B cell (primary cell): ENCODE results near the gene SEPTIN5.

Experiments used
- CTCF ChIP-seq: fragments of 200-600 bp; IDR thresholded peaks from one replicate; pipeline ENCODE4 v1.8.0; 2022; ENCODE audit warnings: antibody characterized with exemption, mild to moderate bottlenecking
- EZH2 ChIP-seq: IDR thresholded peaks from 2 replicates; pipeline ENCODE4 v1.6.1; 2012; ENCODE audit warnings: borderline replicate concordance, low read depth, mild to moderate bottlenecking, moderate library complexity, low read length; ENCODE audit not compliant: insufficient read depth, poor library complexity, severe bottlenecking

GRCh38 chr22:19686946-19687345 is 27.4 kb upstream of the SEPTIN5 start:
- TF ChIP-seq CTCF (no peak), EZH2 (no peak)
